HPDE6-E6E7 (cell line): ENCODE results near the gene CEP170.
A peak's percentile ranks its signal among the peaks of the same experiment; 100 is the strongest.

ENCODE experiments used
- DNase-seq: peaks from one replicate; pipeline ENCODE4 v3.0.0; 2011; ENCODE audit warnings: missing footprints; ENCODE audit errors: extremely low spot score

CEP170 gene

DNA sequence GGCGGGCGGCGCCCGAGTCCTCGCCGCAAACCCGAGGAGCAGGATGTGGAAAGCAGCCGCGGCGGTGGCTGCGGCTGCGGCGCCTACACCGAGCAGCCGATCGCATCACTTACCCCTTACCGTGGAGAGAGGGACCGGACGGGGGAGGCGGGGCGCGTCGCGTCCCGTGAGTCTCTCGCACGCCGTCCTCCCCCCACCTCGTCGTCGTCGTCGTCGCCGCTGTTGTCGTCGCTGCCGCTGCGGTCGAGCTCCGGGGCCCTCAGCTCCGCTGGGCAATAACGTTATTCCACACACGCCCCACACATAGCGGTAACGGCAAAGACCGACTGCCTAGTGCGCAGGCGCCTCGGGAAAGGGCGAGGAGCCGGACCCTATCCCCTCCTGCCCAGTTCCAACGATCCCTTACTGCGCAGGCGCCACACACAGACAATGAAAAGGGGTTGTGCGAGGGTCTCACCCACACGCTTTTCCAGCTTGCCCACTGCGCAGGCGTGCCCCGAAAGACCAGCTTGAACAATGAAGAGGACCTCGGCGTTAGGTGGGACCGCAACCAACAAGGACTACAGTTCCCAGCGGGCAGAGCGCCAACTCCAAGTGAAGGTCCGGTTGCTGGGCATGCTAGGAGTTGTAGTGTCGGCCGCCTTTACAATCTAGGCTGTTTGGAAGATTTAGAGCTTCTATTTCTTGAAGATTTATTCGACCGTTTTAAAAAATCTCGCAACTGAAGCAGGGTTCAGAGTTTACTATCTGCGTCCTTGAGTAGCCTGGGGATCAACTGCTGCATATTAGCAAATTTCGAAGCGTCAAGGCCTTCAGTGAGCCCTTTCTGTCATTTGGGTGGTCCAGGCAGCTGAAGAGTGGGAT, at the start of gene CEP170:
Gene CEP170, minus strand, starts transcription at position 355 of the 864 bp plus-strand sequence. CDS start 30,001 bp downstream, outside the sequence.
- peak; percentile 80 for DNase-seq

DNA sequence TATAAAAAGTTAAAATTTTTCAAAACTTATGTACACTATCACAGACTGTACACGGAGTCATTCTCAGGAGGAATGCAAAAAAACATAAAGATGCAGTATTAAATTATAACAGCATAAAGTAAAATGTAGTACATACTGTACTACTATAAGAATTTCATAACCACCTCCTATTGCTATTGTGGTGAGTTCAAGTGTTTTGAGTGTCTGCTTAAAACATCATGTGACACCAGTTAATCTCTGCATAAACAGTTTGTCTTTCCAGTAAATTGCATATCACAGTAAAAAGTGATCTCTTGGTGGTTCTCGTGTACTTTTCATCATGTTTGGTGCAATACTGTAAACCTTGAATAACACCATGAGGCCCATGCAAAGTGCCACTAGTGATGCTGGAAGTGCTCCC, 46.0 kb upstream of the CEP170 start:
- no peak for DNase-seq

DNA sequence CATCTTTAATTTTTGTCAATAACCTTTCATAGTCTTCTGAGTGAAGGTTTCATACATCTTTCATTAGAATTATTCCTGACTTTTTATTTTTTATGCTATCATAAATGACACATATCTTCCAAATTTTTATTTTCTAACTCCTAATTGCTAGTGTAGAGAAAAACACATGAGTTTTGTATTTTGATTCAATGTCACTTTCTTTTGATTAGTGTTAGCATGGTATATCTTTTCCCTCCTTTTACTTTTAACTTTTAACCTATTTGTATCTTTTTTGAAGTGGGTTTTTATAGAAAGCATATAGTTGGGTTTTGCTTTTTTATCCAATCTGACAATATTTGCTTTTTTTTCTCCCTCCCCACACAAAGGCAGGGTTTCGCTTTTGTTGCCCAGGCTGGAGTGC, 44.0 kb upstream of the CEP170 start:
- DNase-seq, result no peak

DNA sequence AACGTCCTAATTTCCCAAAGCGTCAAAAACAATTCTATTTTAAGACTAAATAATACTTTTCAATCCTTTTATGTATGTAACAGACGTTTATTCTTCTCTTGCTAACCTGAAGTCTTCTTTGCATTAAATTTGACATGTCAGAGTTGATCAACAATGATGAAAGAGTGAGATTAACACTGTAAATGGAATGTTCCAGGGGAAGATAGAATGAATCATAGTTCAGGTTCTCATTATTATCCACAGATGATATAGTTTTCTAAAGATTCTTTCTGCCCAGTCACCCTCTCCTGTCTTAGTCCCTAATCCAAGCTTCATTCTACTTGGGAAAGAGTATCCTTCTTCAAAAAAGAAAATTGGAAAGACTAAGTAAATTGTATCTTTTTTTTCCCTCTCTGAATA, 39.6 kb upstream of the CEP170 start:
- DNase-seq, result peak; percentile 49

DNA sequence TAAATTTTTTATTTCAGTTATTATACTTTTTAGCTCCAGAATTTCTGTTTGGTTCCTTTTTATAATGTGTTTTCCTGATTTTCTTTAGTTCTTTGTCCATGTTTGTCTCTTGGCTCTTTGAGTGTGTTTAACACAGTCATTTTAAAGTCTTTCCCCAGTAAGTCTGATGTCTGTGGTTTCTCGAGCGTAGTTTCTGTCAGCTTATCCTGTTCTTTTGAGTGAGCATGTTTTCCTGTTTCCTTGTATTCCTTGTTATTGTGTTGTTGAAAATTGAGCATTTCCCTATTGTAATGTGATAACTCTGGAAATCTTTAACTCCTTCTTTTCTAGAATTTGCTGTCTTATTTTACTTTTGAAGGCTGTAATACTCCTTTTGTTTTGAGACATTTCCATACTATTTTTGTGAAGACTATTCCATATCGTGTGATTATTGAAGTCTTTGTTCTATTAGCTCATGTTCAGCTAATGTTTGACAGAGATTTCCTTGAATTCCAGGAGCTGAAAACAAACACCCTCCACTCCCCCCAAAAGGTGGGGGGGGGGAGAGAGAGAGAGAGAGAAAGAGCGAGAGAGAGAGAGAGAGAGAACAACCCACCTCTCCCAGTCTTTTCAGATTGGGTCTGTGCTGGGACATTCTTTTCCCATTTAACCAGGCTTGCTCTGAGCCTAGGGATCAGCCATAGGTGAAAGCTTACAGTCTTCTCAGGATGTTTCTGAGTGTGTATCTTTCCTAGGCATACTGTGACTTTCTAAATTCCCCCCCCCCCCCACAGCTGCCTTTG, 39.1 kb upstream of the CEP170 start:
- no peak for DNase-seq

- no peak for DNase-seq
Measured at GRCh38 chr1:243292117-243292516, 37.0 kb upstream of the CEP170 start.

DNA sequence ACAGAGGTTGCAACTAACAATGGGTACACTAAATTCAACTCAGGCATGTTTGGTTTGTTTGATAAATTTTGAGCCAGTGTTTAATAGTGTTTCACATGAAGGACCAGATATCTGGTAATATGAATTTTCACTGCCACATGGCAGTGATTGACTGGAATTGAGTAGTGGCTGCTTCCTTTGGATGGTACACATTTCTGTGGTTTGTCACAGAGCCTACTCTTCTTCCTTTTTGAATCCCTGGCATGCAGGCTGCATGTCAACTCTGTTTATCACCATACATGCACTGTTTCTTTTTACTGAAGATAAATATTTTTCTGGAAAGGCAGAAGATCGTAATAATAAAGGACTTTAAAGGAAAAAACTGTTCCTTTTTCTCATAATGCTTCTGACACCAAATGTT, 36.2 kb upstream of the CEP170 start:
- DNase-seq, result no peak

DNA sequence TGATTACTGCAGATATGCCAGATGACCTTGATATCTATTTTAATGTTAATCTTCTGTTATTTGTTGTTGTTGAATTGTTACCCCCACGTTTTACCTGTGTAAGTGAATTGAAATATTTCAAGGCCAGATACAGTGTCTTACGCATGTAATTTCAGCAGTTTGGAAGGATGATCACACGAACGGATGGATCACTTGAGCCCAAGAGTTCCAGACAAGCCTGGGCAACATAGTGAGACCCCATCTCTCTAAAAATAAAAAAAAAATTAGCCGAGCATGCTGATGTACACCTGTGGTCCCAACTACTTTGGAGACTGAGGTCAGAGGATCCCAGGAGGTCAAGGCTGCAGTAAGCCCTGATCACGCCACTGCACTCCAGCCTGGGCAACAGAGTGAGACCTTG, 33.0 kb upstream of the CEP170 start:
- DNase-seq, result no peak

DNA sequence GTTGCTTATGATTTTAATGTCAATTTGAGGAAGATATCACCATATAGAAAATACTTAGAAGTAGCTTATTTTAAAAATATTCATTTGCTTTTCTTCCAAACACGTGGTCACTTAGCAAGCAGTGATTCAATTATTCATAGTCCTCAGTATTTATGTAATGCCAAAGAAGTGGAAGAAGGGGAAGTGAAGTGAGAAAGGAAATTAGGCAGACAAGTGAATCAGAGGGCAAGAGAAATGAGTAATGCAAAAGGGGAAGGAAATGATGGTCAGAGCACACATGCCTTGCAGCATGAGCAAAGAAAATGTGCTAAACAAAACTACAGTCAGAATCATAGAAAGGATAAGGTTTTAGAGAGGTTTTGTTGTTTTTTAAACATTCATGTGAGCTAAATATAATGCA, 32.6 kb upstream of the CEP170 start:
- peak; percentile 57 for DNase-seq

- DNase-seq, result no peak
Measured at GRCh38 chr1:243287123-243287460, 32.0 kb upstream of the CEP170 start.

- DNase-seq, result no peak
Measured at GRCh38 chr1:243286409-243287122, 31.5 kb upstream of the CEP170 start.

GRCh38 chr1:243281672-243282071, 26.6 kb upstream of the CEP170 start:
- no peak for DNase-seq

GRCh38 chr1:243280571-243281129, 25.6 kb upstream of the CEP170 start:
- no peak for DNase-seq

DNA sequence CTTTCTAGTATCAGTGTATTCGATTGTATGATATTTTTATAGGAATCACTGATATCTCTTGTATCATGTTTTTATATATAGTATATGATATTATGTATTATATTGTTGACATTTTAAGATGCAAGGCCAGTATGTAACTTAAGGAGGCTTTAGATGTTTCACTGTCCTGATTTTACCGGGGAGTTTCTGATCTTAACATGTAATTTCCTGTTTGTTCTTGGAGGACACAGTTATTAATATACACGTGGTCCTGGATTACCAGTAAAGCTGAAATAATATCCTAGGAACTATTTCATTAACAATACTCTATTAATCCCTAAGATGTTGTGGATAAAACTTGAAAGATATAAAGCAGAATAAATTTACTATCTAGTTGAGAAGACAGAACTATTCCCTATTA, 20.2 kb upstream of the CEP170 start:
- no peak for DNase-seq

GRCh38 chr1:243273945-243274344, 18.9 kb upstream of the CEP170 start:
- no peak for DNase-seq

- DNase-seq, result no peak
Measured at GRCh38 chr1:243273506-243273905, 18.4 kb upstream of the CEP170 start.

- no peak for DNase-seq
Measured at GRCh38 chr1:243272401-243272800, 17.3 kb upstream of the CEP170 start.

DNA sequence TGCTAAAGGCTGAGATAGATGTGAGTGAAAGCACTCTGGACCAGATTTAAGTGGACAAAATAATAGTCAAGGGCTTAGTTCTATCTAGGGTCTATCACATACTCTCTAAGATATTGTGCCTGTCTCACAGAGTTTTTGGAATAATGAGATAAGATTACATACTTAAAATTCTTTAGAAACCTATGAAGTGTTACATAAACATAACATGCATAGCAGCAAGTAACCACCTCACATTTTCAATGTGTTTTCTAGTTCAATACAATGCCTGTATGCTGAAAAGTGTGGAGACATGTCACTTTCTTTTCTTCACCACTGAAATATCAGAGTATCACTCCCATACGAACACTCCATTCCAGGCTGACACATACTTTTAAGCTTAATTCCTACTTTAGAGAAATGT, 16.9 kb upstream of the CEP170 start:
- DNase-seq, result no peak

GRCh38 chr1:243270097-243270864, 15.2 kb upstream of the CEP170 start:
- DNase-seq, result no peak

DNA sequence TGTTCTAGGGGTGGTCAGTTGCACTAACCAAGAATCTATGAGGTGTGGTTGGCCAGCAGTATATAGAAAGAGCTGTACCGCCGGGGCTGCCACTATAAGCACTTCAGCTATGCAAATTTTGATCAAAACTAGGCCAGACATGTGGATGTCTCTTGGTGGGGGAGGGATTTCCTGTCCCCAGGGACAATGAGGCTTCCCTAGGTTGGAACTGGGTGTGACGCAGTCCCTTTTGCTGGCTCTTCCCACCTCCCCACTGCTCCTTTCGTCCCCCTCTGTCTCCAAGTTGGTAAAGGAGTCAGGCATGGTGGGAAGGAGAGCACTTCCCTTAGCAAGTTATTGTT, 14.3 kb upstream of the CEP170 start:
- no peak for DNase-seq

DNA sequence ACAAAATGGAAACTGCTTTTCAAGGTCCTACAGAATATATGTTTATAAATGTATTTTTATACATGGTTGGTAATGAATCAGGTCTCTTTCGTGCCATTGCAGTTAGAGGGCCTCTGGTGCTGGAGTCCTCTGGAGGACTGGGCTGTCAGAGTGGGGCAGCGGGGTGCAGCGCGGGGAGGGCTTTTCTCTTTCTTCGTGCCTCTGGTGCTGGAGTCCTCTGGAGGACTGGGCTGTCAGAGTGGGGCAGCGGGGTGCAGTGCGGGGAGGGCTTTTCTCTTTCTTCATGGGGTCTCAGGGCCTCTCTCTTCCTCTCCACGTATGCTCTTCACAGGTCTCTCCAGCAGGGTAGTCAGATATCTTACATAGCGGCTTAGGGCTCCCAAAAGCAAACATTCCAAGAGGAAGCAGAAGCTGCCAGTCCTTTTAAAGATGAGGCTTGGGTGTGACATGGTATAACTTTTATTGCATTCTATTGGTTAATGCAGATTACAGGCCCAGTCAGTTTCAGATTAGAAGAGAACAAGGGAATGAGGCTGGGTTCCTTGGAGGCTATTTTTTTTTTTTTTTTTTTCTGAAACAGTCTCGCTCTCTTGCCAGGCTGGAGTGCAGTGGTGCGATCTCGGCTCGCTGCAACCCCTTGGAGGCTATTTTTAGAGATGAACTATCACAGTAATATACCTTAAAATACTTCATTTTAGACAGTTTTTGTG, 13.8 kb upstream of the CEP170 start:
- no peak for DNase-seq
